H1 (cell line): ENCODE measurements around the gene FBN1.

ENCODE experiments used
- ASH2L ChIP-seq: fragments of 200-600, 300-600 bp; sonication (generic); IDR thresholded peaks from one replicate; pipeline ENCODE4 v1.7.1; 2017; ENCODE audit warnings: low read length
- CTCF ChIP-seq, 3 experiments: IDR thresholded peaks; 1 replicate in 2 of 3; 2 replicates in 1 of 3; pipeline versions ENCODE4 v1.5.1 to v1.6.1; 2011; ENCODE audit warnings: low read length in 3 of 3, mild to moderate bottlenecking in 3 of 3, inconsistent platforms in 2 of 3, low read depth in 1 of 3, moderate library complexity in 1 of 3; ENCODE audit not compliant: insufficient read depth in 1 of 3; ENCODE audit errors: control extremely low read depth in 1 of 3
- EZH2 ChIP-seq: fragments of 200-600 bp; sonication (generic); IDR thresholded peaks from 2 replicates; pipeline ENCODE4 v1.7.1; 2012; ENCODE audit warnings: low read depth, mild to moderate bottlenecking, moderate library complexity, low read length, inconsistent platforms; ENCODE audit not compliant: severe bottlenecking
- POLR2A ChIP-seq, 2 experiments: IDR thresholded peaks; 1 replicate in 1 of 2; 2 replicates in 1 of 2; pipeline ENCODE4 v1.6.1; 2011; ENCODE audit warnings: low read depth in 2 of 2, low read length in 2 of 2, mild to moderate bottlenecking in 2 of 2; ENCODE audit errors: control extremely low read depth in 1 of 2
- RNF2 ChIP-seq: fragments of 200-900, 300-1000 bp; sonication (generic); IDR thresholded peaks from 2 replicates; pipeline ENCODE4 v1.7.1; 2016; ENCODE audit warnings: borderline replicate concordance, low read depth, mild to moderate bottlenecking, antibody characterized with exemption, low read length; ENCODE audit not compliant: poor library complexity, severe bottlenecking; ENCODE audit errors: missing control alignments

DNA sequence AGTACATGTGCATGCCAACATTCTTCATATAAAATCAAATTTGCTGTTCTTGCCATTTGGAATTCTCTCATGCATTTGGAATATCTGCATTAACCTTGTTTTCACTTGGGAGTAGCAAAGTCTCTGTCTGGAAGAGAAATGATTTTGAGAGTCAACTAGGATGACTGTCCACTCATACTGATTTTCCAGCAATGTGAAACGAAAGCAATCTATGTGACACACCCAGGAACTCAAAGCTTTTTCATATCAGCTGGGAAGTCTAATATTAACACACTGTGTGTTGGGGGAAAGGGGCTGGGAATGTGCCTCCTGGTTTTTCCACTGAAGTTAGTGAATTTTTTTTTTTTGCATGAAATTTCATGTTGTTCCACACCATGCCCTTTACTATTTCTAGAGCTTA lies 189.4 kb downstream of the FBN1 start:
- TF ChIP-seq RNF2 (no peak), EZH2 (no peak), CTCF (IDR thresholded peaks at IDR 0.05; ENCODE audit: control extremely low read depth in 1 of 3, insufficient read depth in 1 of 3, low read depth in 1 of 3, low read length in 3 of 3) (no peak), POLR2A (IDR thresholded peaks at IDR 0.05; ENCODE audit: control extremely low read depth in 1 of 2, low read depth in 2 of 2, low read length in 2 of 2) (no peak), ASH2L (no peak)
